ENCODE data around the gene ASTL.

The ASTL gene

GRCh38 chr2:96124406-96125265 is 13.7 kb downstream of the ASTL start:
- DNase-seq, result no peak

GRCh38 chr2:96123936-96124335 is 14.4 kb downstream of the ASTL start:
- no peak for DNase-seq

- DNase-seq, result no peak
These were observed 15.0 kb downstream of the ASTL start for GRCh38 chr2:96123290-96123689.

GRCh38 chr2:96122391-96122790 is 15.9 kb downstream of the ASTL start:
- no peak for DNase-seq

- no peak for DNase-seq
These were observed 16.9 kb downstream of the ASTL start for GRCh38 chr2:96121414-96121813.

- no peak for DNase-seq
These were observed 17.3 kb downstream of the ASTL start for GRCh38 chr2:96120991-96121390.

GRCh38 chr2:96120091-96120720 is 18.1 kb downstream of the ASTL start:
- no peak for DNase-seq

GRCh38 chr2:96119389-96119751 is 18.9 kb downstream of the ASTL start:
- no peak for DNase-seq

- no peak for DNase-seq
These were observed 19.5 kb downstream of the ASTL start for GRCh38 chr2:96118698-96119388.

GRCh38 chr2:96117701-96118588 is 20.4 kb downstream of the ASTL start:
- no peak for DNase-seq

GRCh38 chr2:96116879-96117533 is 21.3 kb downstream of the ASTL start:
- DNase-seq, result no peak

GRCh38 chr2:96116424-96116878 is 21.9 kb downstream of the ASTL start, which contains the start of gene ADRA2B:
TSS of gene ADRA2B (minus strand) at chr2:96116571. CDS start at chr2:96116149, 422 bp downstream.
- DNase-seq, result no peak

- no peak for DNase-seq
These were observed 22.5 kb downstream of the ASTL start for GRCh38 chr2:96115631-96116423.

GRCh38 chr2:96114903-96115581 is 23.3 kb downstream of the ASTL start:
- no peak for DNase-seq

GRCh38 chr2:96114546-96114902 is 23.8 kb downstream of the ASTL start:
- no peak for DNase-seq

- DNase-seq, result no peak
These were observed 24.4 kb downstream of the ASTL start for GRCh38 chr2:96113951-96114350.

GRCh38 chr2:96113367-96113677 is 25.0 kb downstream of the ASTL start:
- no peak for DNase-seq

GRCh38 chr2:96112501-96113366 is 25.6 kb downstream of the ASTL start:
- DNase-seq, result no peak

- no peak for DNase-seq
These were observed 26.3 kb downstream of the ASTL start for GRCh38 chr2:96111823-96112500.
